GM21786 (cell line): ENCODE results near the gene SLC23A2.

Experiments used
- ATAC-seq: cut with Tn5 transposase; IDR thresholded peaks from one replicate; pipeline ENCODE4 v1.9.1; 2021; ENCODE audit not compliant: unreplicated experiment

The SLC23A2 gene

DNA sequence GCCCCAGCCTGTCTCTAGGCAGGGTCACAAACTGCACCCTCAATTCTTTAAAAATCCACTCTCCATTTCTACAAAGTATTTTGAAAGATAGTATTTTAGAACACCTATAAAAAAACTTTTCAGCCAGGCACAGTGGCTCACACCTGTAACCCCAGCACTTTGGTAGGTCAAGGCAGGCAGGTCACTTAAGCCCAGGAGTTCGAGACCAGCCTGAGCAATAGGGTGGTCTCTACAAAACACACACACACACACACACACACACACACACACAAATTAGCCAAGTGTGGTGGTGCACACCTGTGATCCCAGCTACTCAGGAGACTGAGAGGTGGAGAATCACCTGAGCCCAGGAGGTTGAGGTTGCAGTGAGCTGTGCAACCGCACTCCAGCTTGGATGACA, 30.2 kb downstream of the SLC23A2 start:
- no peak for ATAC-seq

DNA sequence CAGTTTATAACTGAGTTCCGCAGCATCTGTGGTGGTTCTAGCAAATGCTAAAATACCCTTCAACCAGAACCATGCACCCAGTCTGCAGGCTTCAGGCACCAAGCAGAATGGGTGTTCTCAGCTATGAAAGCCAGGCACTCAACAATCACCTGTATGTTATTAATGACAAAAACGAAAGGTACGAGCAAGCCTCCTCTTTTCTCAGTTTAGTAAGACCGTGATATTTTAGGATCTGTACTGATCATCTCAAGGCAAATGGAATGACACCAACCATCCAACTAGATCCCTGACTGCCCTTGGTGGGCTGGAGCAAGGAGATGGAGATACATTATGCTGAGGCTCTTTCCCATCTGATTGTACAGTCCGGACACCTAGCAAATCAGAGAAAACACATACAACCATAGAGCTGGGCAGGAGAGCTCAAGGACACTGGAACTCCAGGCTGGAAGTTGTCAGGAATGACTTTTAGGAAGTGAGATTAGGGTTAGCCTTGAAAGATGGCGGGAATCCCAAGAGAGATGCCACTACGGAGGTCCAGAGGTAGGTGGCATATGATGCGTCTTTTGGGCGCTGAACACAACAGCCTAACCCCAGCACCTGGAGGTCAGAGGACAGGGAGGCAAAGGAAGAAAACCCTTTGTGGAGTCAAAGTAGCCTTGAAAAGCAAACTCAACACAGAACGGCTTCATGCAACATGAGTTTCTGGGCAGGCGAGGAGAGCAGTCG, 33.4 kb downstream of the SLC23A2 start:
- no peak for ATAC-seq

DNA sequence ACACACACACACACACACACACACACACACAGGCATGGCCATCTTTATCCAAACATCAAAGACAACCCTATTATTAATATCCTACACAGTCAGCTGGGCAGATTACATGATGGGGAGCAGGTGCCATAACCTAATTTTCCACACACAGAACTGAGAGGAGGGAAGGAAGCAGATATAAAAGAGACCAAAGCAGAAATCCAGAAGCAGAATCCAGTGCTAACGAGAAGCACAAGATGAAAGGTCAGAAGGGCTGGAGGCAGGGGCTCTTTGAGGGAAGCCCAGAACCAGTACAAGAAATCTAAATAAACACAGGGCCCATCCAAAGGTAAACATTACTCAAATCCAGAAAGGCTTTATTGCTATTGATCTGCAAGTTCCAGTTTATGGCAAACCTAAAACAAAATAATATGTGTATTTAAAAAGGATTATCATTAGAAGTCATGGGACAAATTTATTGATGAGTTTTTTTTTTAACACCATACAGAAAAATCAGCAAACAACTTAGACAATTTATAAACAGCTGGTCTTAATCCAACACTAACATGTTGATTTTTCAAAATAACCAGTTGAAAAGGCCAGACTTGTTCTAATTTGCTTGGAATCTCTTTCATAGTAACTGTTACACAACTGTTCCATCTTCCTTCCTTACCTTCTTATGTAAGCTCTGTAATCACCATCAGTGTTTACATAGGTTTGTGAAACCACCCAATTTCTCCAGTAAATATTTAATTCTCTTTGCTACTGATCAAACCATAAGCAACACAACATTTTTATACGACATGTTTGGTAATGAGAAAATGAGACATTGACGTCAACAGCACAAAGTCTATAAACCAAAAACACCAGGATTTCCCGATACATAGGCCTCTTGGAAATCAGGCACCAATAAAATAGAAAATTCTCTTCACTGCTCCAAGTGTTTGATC, 34.2 kb downstream of the SLC23A2 start:
- ATAC-seq = no peak

DNA sequence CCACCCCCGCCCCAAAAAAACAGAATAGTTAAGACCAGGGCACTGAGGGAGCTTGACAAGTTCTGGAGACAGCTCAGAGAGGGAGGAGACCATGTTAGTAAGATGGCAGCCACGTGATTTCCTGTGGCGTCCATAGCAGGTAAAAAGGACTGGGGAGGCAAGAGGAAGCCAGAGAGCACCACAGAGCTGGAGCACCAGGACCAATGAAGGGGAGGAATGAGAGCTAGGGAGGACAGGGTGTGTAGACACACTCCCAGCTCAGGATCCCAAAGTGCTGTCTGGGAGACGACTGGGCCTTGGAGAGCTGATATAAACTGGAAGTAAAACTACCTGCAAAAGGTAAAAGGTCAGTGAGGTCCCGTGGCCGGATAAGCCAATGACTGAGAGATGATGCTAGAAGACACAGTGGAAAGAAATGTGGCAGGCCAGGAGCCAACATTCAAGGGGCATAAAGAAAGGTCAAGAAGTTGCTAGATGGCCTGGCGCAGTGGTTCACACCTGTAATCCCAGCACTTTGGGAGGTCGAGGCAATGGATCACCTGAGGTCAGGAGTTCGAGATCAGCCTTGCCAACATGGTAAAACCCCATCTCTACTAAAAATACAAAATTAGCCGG, 39.0 kb downstream of the SLC23A2 start:
- no peak for ATAC-seq

DNA sequence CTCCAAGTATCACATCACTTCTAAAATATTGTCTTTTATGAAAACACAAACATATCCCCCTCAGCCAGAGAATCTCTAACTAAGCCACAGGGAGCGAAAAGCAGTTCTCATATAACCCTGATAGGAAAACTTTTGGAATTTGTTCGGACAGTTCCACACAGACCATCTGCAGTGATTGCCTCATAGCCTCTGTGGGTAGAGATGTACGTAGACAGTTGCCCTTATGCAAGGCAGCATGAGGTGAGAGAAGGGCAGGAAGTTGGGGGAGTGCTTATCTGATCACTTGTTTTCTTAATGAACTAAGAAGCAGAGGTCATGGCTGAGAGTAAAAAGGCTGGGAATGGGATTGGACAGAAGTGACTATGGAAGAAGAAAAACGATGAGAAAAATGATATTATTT, 39.6 kb downstream of the SLC23A2 start:
- ATAC-seq = no peak

DNA sequence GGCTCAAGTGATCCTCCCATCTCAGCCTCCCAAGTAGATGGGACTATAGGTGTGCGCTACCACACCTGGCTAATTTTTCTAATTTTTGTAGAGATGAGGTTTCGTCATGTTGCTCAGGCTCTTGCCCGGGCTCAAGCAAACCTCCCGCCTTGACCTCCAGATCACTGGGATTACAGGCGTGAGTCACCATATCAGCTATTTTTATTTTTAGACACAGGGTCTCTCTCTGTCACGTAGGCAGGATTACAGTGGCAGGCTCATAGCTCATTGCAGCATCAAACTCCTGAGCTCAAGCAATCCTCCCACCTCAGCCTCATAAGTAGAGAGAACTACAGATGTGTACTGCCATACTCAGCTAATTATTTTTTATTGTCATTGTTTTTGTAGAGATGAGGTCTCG, 41.7 kb downstream of the SLC23A2 start:
- no peak for ATAC-seq

DNA sequence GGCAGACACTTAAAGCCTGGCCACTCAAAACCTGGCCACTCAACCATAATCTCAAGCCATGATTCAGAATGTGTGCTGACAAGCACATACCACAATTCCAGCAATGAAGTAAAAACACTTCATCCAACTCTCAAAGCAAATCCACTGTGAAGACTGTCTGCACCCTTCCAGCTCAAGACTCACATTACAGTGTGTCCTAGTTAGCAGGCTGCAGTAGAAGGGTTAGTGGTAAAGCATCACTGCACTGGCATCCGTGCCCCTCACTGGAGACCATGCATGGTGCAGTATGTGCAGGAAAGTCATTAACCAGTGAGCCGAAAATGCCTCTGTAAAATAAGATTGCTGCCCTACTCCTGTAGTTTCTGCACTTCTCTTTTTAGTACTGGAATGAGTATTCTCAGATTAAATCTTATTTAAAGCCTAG, 43.4 kb downstream of the SLC23A2 start:
- ATAC-seq = no peak

DNA sequence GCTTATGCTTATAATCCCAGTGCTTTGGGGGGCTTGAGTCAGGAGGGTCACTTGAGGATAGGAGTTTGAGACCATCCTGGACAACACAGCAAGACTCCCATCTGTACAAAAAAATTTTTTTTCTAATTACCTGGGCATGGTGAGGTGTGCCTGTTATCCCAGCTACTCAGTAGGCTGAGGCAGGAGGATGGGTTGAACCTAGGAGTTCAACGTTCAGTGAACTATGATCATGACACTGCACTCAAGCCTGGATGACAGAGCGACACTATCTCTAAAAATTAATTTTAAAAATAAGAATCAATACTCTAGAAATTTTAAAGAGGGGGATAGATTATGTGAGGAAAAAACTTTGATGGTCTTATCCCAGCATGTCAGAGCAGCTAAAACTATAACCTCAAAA, 44.1 kb downstream of the SLC23A2 start:
- no peak for ATAC-seq

DNA sequence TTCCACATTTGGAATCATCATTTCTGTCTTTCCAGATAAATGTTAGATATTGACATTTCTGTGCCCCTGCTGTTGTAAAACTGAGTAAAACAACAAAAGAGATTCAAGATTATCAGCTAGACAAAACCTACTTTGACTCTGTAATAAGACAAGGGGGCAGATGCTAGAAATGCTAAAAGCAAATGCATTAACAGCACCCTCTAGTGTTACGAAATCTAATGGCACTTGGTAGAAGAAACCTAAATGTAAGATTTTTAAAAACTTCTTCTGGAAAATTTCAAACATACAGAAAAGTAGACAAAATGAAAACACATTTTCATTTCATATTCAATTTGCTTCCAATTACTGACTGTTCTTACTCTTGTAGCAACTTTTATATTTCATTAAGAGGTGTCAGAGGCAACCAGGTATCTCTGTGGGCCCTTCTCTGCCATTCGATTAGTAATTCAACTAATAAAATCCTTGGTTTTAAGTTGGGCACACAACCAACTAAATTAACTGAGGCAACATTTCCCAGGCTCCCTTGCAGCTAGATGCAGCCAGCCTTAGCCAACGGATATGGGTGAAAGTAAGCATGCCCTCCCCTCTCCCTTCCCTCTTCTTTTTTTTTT, 45.0 kb downstream of the SLC23A2 start:
- no peak for ATAC-seq

DNA sequence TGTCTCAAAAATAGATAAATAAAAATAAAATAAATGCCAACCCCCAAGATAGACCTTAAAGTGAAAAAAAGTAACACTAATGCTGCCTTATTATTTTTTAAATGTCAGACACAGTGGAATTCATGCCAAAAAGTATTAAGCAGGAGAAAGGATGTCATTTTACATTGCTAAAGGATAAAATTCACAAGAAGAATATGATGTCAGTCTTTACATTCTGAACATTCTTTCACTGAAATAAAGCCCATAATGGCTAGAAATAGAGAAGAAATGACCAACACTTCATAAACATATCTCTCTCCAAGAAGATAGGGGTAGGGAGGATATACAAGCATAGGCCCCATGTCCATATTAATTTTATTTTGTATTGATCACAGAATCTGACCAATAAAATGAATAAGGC, 47.4 kb downstream of the SLC23A2 start:
- ATAC-seq = no peak

DNA sequence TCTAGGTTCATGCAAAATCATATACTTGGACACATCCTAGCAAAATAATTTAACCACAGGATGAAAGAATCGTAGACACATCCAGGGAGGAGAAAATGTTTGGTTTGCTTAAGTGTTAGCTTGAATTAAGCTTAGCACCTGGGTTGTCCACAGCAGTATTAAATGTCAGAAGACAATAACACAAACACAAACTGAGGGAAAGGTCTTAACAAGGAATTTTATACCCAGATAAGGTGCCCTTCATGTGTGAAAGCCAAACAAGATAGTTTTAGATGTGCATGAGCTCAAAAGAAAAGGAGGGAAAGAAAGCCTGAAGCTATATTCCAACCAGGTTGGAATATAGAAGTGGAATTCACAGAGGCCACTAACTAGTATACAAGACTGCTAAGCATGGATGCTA, 49.1 kb downstream of the SLC23A2 start:
- ATAC-seq = no peak

DNA sequence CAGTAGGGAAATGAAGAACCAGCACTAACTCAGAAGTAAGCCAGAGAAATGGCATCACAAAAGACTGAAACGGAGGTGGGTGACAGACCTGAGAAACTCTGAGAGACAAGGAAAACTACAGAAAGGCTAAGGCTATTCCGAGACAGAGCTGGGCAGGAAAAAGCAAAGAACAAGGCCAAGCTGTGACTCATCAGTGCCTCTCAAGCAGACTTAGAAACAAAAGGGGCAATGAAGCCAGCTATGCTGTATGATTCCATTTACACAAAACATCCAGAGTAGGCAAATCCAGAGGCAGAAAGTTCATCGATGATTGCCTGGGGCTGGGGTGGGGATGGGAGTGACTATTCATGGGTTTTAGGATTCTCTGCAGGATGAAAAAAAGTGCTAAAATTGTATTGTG, 50.0 kb downstream of the SLC23A2 start:
- no peak for ATAC-seq

DNA sequence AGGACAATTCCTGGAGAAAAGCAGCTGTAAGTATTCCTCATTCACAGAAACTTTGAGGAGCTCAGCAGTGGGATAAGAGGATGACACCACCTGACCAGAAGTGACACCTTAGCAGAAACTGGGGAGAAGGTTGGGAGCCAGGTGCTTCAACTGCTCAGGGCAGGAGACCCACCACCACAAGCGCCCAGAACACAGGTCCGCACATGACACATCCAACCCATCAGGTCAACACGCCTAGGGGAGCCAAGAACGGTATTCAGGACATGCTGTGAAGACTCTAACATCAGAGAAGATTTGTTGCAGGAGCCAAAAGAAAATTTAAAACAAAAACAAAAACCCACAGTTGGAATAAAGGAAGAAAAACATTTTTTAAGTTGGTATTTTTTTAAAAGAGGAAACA, 50.5 kb downstream of the SLC23A2 start:
- no peak for ATAC-seq

DNA sequence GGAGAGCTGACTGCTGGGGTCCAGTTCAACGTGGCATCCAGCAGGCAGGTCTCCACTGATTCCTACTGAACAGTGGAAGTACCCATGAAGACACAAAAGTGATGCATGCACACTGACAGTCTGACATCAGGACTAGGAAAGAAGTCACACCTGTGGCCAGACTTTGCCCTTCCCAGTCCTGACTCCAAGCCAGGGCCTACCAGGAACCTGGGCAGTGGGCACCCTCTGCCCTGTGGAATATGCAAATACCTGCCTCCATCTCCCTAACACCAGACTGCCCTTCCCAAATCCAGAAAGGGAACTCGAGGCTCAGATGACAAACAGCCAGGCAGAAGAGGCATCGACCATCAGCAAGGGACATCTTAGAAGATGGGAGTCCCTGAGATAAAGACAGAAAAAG, 50.9 kb downstream of the SLC23A2 start:
- no peak for ATAC-seq

DNA sequence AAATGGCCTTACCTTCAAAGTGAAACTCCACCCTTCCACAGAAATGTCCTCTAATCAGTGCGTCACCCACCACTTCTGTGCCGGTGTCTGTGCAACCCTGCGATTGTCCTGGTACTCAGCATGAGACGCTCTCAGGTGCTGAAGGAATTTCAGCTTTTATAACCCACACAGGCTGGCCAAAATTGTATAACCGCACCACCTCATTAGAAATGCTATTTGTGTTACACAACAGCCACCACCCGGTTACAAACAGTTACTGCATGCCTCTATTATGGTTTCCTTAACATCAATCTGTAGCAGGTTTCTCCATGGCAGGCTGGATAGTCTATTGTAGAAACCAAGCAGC, 51.5 kb downstream of the SLC23A2 start:
- ATAC-seq = no peak

DNA sequence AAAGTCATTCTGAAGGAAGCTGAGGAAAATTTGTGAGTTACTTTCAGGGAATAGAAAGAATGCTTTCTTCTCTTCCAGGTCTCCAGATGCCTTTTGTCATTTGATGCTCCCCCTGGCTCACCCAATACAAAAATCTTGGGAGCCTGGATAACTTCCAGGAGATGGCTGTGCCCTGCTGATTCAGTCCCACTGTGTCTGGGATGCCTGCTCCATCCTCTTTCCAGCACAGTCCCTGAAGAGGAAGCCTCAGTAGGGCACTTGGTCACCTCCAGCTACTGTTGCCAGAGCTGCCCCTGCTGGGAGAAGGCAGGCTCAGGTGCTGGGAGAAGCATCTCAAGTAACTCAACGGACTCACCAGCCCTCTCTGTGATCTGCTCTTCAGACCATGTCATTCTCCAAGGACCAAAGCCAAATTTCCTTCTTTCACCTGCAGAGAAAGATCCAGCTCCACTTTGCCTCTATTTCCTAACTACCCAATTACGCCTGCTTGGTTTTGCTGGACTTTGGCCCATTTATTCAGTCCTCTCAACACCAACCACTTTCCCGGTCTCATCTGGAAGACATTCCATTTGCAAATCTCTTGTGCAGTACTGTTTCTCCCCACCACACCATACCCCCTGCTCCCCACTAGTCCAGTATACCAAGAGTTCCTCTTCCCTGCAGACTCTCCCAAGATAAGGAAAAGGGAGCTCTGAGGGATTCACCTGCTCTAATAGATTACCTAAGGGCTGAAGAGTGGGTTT, 53.3 kb downstream of the SLC23A2 start:
- ATAC-seq = no peak

DNA sequence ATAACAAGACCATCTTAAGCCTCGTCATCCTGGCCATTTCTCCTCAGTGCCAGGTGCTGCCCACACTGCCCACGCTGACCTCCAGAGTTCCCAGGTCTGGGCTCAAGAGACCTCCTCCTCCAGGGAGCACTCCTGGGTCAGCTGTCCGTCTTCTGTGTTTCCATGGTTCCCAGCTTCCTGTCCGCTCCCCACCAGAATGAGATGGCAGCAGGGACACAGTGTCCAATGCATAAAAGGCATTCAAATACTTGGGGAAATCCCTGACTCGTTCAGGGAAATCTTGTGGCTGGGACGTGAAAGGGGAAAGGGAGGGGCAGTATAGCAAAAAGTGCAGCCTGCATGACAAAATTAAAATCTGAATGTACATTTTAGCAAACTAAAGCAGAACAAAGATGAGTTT, 54.3 kb downstream of the SLC23A2 start:
- ATAC-seq = peak; percentile 49

DNA sequence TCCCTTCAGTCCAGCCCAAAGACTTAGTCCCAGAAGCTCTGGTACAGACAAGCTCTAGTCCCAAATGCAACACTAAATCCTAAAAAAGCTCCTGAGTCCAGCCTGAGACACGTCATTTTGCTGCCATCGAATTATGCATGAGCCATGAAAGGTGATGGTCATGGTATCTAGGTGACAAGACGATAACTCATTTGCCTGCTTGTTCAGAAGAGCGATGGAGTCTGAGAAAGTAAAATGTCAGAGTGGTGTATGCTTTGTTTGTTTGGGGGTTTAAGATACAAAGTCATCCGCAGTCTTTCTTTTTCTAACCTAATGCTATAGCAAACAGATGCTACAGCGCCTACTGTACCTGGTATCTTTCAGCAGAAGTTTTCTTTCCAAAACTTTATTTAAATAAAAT, 54.7 kb downstream of the SLC23A2 start:
- no peak for ATAC-seq

DNA sequence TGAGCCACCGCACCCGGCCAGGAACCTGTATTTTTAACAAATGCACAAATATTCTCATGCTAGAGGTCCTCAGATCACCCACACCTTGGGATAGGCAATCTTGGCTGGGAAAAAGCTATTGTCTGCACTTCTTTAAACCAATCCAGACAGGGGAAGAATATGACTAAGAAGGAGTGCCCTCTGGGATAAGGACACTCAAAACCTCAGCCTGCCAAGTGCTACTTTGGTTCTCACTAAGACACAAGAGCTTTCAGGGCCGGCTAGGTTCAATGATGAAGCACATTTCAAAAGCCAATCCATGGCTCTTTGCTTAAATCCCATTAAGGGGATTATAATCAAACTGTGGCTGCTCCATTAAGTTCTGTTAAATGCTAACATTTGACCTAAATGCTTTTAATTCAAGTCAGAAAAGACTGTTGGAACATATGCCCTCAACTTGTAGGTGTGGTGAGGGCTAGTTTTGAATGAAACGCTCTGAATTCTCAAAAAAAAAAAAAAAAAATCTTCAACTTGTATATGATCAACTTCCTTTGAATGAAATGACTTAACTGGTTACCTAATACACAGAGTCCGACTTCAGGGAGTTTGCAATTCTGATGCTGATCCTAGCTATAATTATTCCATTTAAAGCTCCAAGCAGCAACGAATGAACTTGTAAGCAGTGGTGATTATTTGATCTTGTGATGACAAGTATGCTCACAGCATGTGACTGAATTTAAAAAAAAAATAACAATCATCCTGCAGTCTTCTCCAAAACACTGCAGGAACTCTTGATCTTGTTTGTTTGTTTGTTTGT, 56.6 kb downstream of the SLC23A2 start:
- no peak for ATAC-seq

DNA sequence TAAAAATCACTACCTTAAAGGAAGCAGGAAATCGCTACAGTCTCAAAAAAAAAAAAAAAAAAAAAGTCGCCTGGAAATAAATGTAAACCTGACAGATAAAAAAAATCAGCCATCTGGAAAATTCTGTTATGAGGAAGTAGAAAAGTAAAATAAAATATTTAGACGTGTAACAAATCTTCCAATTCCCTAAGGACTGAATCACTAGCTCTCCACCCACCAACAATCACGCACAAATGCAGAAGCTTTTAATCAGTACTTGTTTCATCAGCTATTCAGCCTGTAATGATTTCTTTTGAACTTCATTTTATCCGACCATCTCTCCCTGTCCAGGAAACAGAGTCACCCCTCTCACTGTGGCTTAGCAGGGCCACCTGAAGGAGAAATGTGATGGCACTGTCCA, 59.0 kb downstream of the SLC23A2 start:
- no peak for ATAC-seq
